HG02798 (cell line): ENCODE data around the gene ZFP57.

ENCODE experiments used
- ATAC-seq: cut with Tn5 transposase; IDR thresholded peaks from one replicate; pipeline ENCODE4 v1.9.1; 2021; ENCODE audit warnings: mild to moderate bottlenecking; ENCODE audit not compliant: unreplicated experiment, poor library complexity

Gene ZFP57

DNA sequence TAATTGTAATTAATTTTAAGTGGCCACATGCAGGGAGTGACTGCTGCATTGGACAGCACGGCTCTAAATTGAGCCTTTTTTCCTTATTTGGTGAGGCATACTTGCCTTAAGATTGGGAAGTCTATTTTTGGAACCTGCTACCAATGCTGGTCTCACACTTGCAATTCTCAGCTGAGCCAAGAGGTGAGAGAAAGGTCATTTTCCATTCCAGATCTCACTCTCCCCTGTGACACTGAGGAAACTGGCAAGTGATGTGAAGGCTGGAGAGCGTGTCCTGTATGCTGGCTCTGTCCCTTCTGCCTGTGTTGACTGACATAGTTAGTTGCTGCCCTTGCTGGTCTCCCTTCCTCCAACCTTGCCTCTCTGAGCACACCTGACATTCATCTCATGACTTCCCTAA lies 24.8 kb downstream of the ZFP57 start:
- ATAC-seq = no peak

GRCh38 chr6:29655658-29656057 lies 25.3 kb downstream of the ZFP57 start:
- ATAC-seq = no peak

GRCh38 chr6:29653452-29654038 lies 27.4 kb downstream of the ZFP57 start:
- no peak for ATAC-seq

DNA sequence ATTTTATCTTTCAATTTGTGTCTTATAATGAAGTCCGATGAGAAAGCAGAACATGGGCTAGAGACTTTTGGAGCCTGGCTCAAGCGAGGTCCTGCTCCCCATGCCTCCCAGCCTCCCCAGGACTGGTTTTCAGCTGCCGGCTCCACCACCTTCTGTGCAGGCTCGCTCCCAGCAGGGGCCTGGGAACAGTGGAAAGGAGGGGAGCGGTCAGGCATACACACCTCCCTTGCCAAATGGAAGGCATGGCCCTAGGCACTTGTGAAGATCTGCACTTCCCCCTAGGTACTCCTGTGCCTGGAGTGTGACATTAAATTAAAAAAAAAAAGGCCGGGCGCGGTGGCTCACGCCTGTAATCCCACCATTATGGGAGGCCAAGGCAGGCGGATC lies 28.8 kb downstream of the ZFP57 start:
- no peak for ATAC-seq

DNA sequence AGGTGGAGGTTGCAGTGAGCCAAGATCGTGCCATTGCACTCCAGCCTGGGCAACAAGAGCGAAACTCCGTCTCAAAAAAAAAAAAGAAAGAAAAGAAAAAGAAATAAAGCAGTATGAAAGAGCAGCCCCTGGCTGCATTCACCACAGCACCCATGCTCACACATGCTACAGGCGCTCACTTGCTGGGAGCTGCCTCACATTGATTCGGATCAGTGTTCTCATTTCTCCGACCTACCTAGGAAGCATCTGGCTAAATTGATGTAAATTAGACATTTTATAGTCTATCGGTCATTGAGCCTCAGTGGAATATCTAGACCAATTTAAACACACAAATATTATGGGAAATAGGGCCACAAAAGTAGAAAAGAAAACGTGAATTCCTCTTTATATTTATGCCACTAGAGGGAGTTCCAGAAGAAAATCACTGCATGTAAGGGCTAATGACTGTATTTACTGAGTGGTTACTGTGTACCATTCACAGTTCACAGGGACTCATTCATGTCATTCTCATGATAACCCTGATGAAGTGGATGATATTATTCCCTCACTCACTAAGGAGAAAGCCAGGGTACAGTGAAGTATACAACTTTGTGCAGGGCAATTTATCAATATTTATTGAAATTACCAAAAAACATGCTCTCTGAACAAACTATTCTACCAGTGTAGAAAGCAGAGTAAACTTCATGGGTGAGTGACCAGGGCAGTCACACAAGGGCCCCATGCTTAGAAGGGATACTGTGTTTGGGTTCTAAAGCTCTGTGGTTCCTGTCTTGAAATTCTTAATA lies 29.3 kb downstream of the ZFP57 start:
- no peak for ATAC-seq

- peak; percentile 97 for ATAC-seq
Observed at GRCh38 chr6:29649701-29650673, 31.0 kb downstream of the ZFP57 start.

- ATAC-seq = no peak
Observed at GRCh38 chr6:29647927-29648642, 32.9 kb downstream of the ZFP57 start.

DNA sequence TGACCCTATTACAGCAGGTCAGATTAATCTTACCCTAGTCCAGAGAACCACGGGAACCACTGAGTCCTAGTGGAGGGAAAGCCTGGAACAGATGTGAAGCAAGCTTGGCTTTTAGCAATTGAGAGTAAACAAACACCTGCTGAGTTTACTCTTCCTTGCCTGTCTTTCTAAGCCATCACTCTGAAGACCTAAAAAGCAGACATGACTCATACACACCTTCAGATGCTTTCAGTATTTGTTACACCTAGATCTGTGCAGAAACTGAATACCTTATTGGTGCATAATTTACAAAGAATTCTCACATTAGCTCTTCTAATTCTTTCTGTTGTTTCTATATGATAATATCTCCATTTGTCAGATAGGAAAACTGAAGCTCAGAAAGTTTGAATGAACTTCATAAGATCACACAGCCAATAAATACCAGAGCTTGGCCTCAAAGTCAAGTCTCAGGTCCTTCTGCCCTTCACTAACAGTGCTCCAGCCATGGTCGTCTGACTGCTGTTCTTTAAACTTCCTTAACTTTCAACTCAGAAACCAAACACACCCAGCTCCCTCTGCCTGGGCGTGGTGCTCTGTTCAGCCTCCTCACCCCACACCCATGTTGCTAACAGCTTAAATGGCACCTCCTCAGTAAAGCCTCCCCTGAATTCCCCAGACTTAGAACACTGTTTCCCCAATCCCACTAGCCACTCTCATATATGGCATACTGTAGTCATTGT lies 39.4 kb downstream of the ZFP57 start:
- no peak for ATAC-seq

GRCh38 chr6:29637247-29637646 lies 43.7 kb downstream of the ZFP57 start:
- ATAC-seq = no peak

GRCh38 chr6:29633534-29633905 lies 47.4 kb downstream of the ZFP57 start:
- ATAC-seq = no peak

- peak; percentile 87 for ATAC-seq
Observed at GRCh38 chr6:29632789-29633533, 48.0 kb downstream of the ZFP57 start, which contains the start of gene GABBR1. GABBR1 (minus strand) TSS chr6:29633183; CDS start chr6:29632385, 798 bp downstream.

DNA sequence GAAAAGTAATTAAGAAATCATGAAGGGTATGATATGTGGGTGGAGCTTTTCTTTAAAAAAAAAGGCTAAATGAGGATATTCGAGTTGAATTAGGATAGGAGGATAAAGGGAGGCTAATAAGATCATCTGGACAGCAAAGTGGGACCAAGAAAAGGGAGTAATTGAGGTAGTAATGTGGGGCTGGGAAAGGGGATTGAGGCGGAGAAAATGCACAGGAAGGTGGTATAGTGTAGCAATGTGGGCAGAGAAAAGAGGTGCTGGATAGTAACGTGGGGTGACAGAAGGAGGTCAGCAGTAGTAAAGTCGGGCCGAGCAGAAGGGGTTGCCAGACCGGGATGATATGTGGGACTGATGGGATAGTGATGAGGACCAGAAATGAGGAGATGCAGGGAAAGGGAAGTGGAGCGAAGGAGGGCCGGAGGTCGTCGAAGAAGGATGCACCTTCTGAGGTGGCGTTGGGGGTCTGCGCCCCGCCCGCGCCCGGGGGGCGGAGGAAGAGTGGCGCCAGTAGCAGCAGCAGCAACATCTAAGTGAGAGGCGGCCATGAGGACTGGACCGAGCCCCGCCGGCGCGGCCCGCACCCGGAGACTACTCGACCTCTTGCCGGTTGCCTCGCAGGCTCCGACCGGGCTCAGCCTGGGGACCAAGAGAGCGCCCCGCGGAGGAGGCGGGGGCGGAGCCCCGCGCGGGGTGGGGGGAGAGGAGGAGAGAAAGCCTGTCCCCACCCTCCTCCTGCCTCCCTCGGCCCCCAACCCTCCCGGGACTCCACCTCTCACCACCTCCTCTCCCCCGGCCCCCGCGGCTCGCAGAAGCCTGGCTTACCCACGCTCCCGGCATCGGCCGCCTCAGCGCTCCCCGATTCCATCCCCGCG lies 48.9 kb downstream of the ZFP57 start:
- peak; percentile 31 for ATAC-seq

GRCh38 chr6:29631209-29631810 lies 49.6 kb downstream of the ZFP57 start:
- no peak for ATAC-seq

DNA sequence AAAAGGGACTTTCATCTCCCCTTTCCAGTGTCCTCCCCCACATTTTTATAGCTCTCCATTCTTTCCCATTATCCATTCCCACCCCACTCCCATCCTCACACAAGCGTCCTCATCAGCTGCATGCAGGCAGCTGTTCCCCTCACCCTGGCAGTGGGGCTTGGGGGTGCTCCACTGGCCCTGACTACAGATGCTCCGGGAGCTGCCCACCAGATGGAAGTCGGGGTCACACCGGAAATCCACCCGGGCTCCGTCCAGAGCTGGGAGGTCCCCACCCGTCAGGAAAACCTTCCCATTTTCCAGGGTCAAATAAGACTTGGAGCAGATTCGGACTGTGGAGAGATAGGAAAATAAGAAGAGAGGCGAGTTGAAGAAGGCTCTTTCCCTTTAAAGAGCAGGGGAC lies 50.6 kb downstream of the ZFP57 start:
- ATAC-seq = no peak

GRCh38 chr6:29629571-29629970 lies 51.4 kb downstream of the ZFP57 start:
- no peak for ATAC-seq

DNA sequence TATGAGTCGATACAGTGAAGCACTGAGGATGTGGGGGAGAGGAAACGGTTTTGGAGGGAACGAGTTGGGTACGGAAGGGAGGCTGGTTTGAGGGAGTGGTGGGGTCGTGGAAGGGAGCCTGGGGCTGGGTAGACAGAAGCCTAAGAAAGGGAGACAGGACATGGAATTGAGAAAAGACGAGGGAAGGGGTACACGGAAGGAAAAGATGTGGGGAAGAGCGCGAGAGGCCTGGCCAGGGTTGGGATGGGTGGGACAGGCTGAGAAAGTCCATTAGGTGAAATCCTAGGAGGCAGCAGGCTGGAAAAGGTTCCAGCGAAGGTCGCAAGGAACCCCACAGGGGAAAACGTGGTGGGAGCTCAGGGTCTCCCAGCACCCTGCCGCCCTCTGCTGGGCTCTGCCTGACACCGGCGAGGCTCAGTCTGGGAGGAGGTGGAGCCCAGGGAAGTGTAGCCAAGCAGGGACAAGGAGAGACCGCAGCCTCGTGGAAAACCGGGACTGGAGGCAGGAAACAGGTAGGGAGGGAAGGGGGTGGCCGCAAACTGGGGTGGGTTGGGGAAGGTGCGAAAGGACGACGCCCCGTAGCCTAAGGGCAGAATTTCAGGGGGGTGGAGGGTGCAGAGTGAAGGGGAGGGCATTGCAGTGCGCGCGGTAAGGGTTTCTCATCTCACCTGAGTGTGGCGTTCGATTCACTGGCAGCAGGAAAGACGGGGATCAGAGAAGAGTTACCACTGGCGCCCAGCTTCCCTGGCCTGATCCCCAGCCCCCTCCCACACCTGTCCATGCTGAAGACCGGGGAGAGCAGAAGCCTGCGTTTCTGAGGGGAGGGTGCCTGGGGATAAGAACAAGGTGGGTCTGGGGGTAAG lies 52.3 kb downstream of the ZFP57 start:
- no peak for ATAC-seq
